Posterior vena cava (tissue), 2 donors: ENCODE data around the gene DPPA2. TPM values are rescaled to one million over a fixed set of nuclear protein-coding genes. Genes with fewer than 3 reads are reported as not detected.
A peak's percentile ranks its signal among the peaks of the same experiment; 100 is the strongest.
"Not testable (repeated sequence)": the region's sequence is repeated elsewhere in the genome, so short reads cannot be mapped to it uniquely, and the experiment has no call there.

Experiments used
- DNase-seq: peaks from one replicate; pipeline ENCODE4 v3.0.0-alpha.2; 2020; ENCODE audit warnings: low spot score
- intact Hi-C, 2 donors: fragments of 100-400 bp; cut with DNase I; formaldehyde crosslinking; loops; one replicate each; pipeline versions ENCODE4 v1.14.1 to v1.14.2; 2022 to 2023
- long read RNA-seq, 2 donors: library from polyadenylated mRNA; unstranded; transcript quantifications; one replicate each; pipeline ENCODE4 v2.0.0, GENCODE V29; 2020 to 2021
- total RNA-seq, 2 donors: library from RNA; stranded (reverse); fragmentation: NEBNext Ultra II Directional; extraction: Animal tissue kit (Norgen Biotek cat#: 25700); gene quantifications; one replicate each; pipeline ENCODE4 v1.2.1, GENCODE V29; 2021
- donor health status: DM: yes; HTN: yes; CAD: no.
- donor health status: DM: yes; HTN: yes; CAD: no.

Gene DPPA2
- not detected for total RNA-seq
- long read RNA-seq, donor 1 = 0 reads
- long read RNA-seq, donor 2 = 0 reads

GRCh38 chr3:109316162-109316730, at the start of gene DPPA2:
Gene DPPA2, minus strand, starts transcription at chr3:109316517. Its CDS starts 1,975 bp downstream, at chr3:109314542.
- intact Hi-C loops = no loop called here
- no peak for DNase-seq

- intact Hi-C loops = no loop called here
- DNase-seq = peak; percentile 47
Measured at GRCh38 chr3:109364088-109364487, 47.8 kb upstream of the DPPA2 start.

- DNase-seq = no peak
- intact Hi-C loops = no loop called here
Measured at GRCh38 chr3:109363634-109364033, 47.3 kb upstream of the DPPA2 start.

GRCh38 chr3:109362823-109363222, 46.5 kb upstream of the DPPA2 start:
- intact Hi-C loops = no loop called here
- DNase-seq = no peak

- not testable (repeated sequence) for DNase-seq
Measured at GRCh38 chr3:109358809-109359208, 42.5 kb upstream of the DPPA2 start.

GRCh38 chr3:109356442-109357155, 40.3 kb upstream of the DPPA2 start:
- intact Hi-C loops = no loop called here
- DNase-seq = no peak

More at GRCh38 chr3:109358809-109359208, 42.5 kb upstream of the DPPA2 start:
- intact Hi-C loops = not testable (repeated sequence)

GRCh38 chr3:109355625-109356441, 39.5 kb upstream of the DPPA2 start:
- intact Hi-C loops = no loop called here
- DNase-seq = no peak

GRCh38 chr3:109353057-109353456, 36.7 kb upstream of the DPPA2 start:
- intact Hi-C loops = no loop called here

GRCh38 chr3:109351231-109351630, 34.9 kb upstream of the DPPA2 start:
- no peak for DNase-seq
- intact Hi-C loops = no loop called here

More at GRCh38 chr3:109353057-109353456, 36.7 kb upstream of the DPPA2 start:
- DNase-seq = no peak

GRCh38 chr3:109346770-109347295, 30.5 kb upstream of the DPPA2 start:
- DNase-seq = no peak
- intact Hi-C loops = no loop called here

GRCh38 chr3:109346099-109346498, 29.8 kb upstream of the DPPA2 start:
- intact Hi-C loops = no loop called here
- DNase-seq = no peak

- intact Hi-C loops = no loop called here
- DNase-seq = no peak
Measured at GRCh38 chr3:109339714-109340648, 23.7 kb upstream of the DPPA2 start.

GRCh38 chr3:109339197-109339596, 22.9 kb upstream of the DPPA2 start:
- intact Hi-C loops = no loop called here
- no peak for DNase-seq

GRCh38 chr3:109338322-109338721, 22.0 kb upstream of the DPPA2 start:
- intact Hi-C loops = no loop called here
- DNase-seq = no peak

GRCh38 chr3:109337393-109337792, 21.1 kb upstream of the DPPA2 start, which contains the start of gene DPPA4:
Gene DPPA4, minus strand, starts transcription at chr3:109337546. Its CDS starts 29 bp downstream, at chr3:109337517.
- no peak for DNase-seq
- intact Hi-C loops = no loop called here

- DNase-seq = no peak
- intact Hi-C loops = no loop called here
Measured at GRCh38 chr3:109336291-109336861, 20.1 kb upstream of the DPPA2 start.

- intact Hi-C loops = no loop called here
- no peak for DNase-seq
Measured at GRCh38 chr3:109334572-109334971, 18.3 kb upstream of the DPPA2 start.

GRCh38 chr3:109331692-109332091, 15.4 kb upstream of the DPPA2 start:
- intact Hi-C loops = no loop called here
- DNase-seq = no peak
